ENCODE data around the gene INO80D.
"Not testable (repeated sequence)": the region's sequence is repeated elsewhere in the genome, so short reads cannot be mapped to it uniquely, and the experiment has no call there.

The INO80D gene

GRCh38 chr2:206051912-206052311 lies 34.1 kb downstream of the INO80D start:
- no peak for DNase-seq (ENCODE audit: low read depth)
- no peak overlapping the region for H3K4me3 ChIP-seq (ENCODE audit: low read length)
- TF ChIP-seq, protein P1, sequence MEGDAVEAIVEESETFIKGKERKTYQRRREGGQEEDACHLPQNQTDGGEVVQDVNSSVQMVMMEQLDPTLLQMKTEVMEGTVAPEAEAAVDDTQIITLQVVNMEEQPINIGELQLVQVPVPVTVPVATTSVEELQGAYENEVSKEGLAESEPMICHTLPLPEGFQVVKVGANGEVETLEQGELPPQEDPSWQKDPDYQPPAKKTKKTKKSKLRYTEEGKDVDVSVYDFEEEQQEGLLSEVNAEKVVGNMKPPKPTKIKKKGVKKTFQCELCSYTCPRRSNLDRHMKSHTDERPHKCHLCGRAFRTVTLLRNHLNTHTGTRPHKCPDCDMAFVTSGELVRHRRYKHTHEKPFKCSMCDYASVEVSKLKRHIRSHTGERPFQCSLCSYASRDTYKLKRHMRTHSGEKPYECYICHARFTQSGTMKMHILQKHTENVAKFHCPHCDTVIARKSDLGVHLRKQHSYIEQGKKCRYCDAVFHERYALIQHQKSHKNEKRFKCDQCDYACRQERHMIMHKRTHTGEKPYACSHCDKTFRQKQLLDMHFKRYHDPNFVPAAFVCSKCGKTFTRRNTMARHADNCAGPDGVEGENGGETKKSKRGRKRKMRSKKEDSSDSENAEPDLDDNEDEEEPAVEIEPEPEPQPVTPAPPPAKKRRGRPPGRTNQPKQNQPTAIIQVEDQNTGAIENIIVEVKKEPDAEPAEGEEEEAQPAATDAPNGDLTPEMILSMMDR (conservative IDR thresholded peaks at IDR 0.05; ENCODE audit: low read length) = no peak

DNA sequence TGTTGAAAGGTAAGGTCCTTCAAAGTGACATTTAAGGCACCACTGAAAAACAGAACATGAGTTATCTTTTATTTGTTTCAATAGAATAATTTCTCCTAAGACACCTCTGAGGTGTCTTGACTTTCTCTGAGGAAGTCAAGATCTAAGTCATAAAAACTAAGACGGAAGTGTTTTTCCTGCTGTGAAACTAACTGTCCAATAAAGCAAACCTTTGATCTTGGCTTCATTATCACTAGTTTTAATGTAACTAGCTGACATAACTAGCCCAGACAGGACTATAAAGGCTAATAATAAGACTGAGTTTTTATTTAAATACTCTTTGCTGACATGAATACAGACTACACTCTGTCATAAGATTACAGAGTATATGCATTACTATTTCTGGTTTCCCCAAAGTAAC lies 36.6 kb downstream of the INO80D start:
- TF ChIP-seq, protein P1 (conservative IDR thresholded peaks at IDR 0.05; ENCODE audit: low read length) = no peak
- DNase-seq (ENCODE audit: low read depth) = no peak
- no peak overlapping the region for H3K4me3 ChIP-seq (ENCODE audit: low read length)

DNA sequence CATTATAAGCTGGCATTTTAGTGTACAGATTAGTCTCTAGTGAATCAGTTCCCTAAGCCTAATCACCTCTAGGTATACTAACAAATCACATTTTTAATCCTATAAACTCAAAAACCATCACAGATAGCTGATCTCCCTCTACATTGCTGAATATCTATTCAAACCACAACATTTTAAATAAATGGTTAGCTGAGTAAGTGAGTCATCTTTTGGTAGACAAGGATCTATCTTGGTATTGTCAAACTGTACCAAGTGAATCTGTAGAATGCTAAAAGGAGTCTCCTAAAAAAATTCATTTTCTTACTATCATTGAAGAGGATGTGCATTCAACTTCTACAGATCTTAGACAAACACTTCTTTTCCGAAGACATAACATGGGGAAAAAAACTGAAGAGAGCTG lies 40.7 kb downstream of the INO80D start:
- TF ChIP-seq, protein P1 (conservative IDR thresholded peaks at IDR 0.05; ENCODE audit: low read length) = no peak
- H3K4me3 ChIP-seq (ENCODE audit: low read length) = no peak overlapping the region
- DNase-seq (ENCODE audit: low read depth) = peak; percentile 6

DNA sequence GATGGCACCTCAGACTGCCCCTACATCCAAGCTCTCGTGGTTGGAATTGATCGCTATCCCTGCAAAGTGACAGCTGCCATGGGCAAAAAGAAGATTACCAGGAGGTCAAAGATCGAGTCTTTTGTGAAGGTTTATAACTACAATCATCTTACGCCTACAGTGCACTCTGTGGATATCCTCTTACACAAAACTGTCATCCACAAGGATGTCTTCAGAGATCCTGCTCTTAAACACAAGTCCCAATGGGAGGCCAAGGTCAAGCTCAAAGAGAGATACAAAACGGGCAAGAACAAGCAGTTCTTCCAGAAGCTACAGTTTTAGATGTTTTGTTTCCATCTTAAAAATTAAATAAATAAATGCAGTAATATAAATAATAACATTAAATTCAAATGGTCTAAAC lies 45.4 kb downstream of the INO80D start:
- no peak for DNase-seq (ENCODE audit: low read depth)
- H3K4me3 ChIP-seq (ENCODE audit: low read length) = no peak overlapping the region
- TF ChIP-seq, protein P1 (conservative IDR thresholded peaks at IDR 0.05; ENCODE audit: low read length) = no peak

GRCh38 chr2:206035393-206035792 lies 50.6 kb downstream of the INO80D start:
- H3K4me3 ChIP-seq (ENCODE audit: low read length); DNase-seq (ENCODE audit: low read depth): not testable (repeated sequence)

- DNase-seq (ENCODE audit: low read depth); H3K4me3 ChIP-seq (ENCODE audit: low read length): not testable (repeated sequence)
These were observed 52.5 kb downstream of the INO80D start for GRCh38 chr2:206033452-206033851.

- TF ChIP-seq, protein P1 (conservative IDR thresholded peaks at IDR 0.05; ENCODE audit: low read length) = no peak
- no peak for DNase-seq (ENCODE audit: low read depth)
These were observed 53.9 kb downstream of the INO80D start for GRCh38 chr2:206031950-206032567.

DNA sequence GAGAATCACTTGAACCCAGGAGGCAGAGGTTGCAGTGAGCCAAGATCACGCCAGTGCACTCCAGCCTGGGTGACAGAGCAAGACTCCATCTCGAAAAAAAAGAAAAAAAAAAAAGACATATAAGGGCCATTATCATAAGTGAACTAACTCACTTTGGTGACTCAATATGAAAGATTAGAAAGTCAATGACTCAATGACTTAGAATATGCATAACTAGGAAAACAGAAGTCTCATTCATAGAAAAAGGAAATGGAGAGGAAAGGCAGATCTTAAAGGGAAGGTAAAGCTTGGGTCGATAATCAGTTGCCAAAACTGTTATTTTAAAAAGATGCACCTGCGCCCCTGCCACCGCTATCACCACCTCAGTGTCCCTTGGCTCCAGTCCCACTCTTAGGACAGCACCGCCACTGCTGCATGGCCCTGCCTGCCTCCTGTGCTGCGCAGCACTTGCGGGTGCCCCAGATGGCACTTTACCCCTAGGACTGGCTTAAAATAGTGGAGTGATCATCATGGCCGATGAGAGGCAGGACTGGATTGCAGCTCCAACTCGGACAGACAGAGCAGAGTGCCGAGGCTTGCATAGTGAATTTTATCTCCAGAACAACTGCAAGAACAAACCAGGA lies 54.7 kb downstream of the INO80D start:
- TF ChIP-seq, protein P1 (conservative IDR thresholded peaks at IDR 0.05; ENCODE audit: low read length) = no peak
- no peak overlapping the region for H3K4me3 ChIP-seq (ENCODE audit: low read length)
- DNase-seq (ENCODE audit: low read depth) = no peak

More at GRCh38 chr2:206031950-206032567, 53.9 kb downstream of the INO80D start:
- no peak overlapping the region for H3K4me3 ChIP-seq (ENCODE audit: low read length)
